Pancreas (tissue), 10 donors: ENCODE measurements around the gene ESPNL. TPM values are rescaled to one million over a fixed set of nuclear protein-coding genes. Genes with fewer than 3 reads are reported as not detected.

Source experiments
- ATAC-seq, 4 donors: fragments of 200-7000 bp; cut with Tn5 transposase; one replicate each; pipeline versions ENCODE4 v1.8.0 to v1.9.1; 2020; ENCODE audit warnings: mild to moderate bottlenecking in 4 of 4, moderate library complexity in 4 of 4
- DNase-seq, 6 donors: peaks; one replicate each; pipeline ENCODE4 v3.0.0-alpha.2; 2020
- FAIRE-seq: peaks from 2 replicates; lab custom pipeline; 2012; peaks lifted over from hg19 to GRCh38; lab: Jason Lieb, UNC
- H3K27ac ChIP-seq, 4 donors: fragments of 200-600 bp; sonication (generic); 1 replicate in 3 of 4; 2 replicates in 1 of 4; pipeline versions ENCODE4 v1.5.0 to v1.8.0; 2020
- H3K27me3 ChIP-seq, 4 donors: fragments of 200-600 bp; one replicate each; pipeline ENCODE4 v1.8.0; 2021
- H3K36me3 ChIP-seq, 3 donors: fragments of 200-600 bp; sonication (generic) in 1 of 3; one replicate each; pipeline versions ENCODE4 v1.5.0 to v1.8.0; 2020 to 2021
- H3K4me1 ChIP-seq, 3 donors: fragments of 200-600 bp; one replicate each; pipeline ENCODE4 v1.8.0; 2021
- H3K4me3 ChIP-seq, 4 donors: fragments of 200-600 bp; sonication (generic) in 2 of 4; one replicate each; pipeline versions ENCODE4 v1.5.0 to v1.8.0; 2020 to 2021
- H3K9me3 ChIP-seq, 4 donors: fragments of 200-600 bp; one replicate each; pipeline ENCODE4 v1.8.0; 2021
- WGBS, 2 donors: extraction: QIAGEN DNeasy Blood & Tissue Kit; methylation state at CpG; one replicate each; pipeline ENCODE4 v1.1.7; 2013; 5-methylcytosine and 5-hydroxymethylcytosine counted together
- intact Hi-C, 3 donors: fragments of 100-400 bp; cut with DNase I; formaldehyde crosslinking; loops; one replicate each; pipeline versions ENCODE4 v1.11.1 to v1.14.2; 2022
- polyA plus RNA-seq, 2 donors: library from polyadenylated mRNA; stranded (reverse); fragments of 200-250 nt; gene quantifications; one replicate each; pipeline ENCODE4 v1.2.3, GENCODE V29; 2013
- total RNA-seq, 6 donors: library from RNA; stranded (reverse); fragmentation: NEBNext Ultra II Directional in 4 of 6; extraction: Animal tissue kit (Norgen Biotek cat#: 25700) in 4 of 6; gene quantifications; one replicate each; pipeline versions ENCODE4 v1.2.1 to v1.2.4, GENCODE V29; 2021 to 2023
- TF ChIP-seq, protein P1 (sequence below), 4 donors: fragments of 200-600 bp; sonication (generic) in 3 of 4; IDR thresholded peaks; one replicate each; pipeline versions ENCODE4 v1.5.0 to v1.8.0; 2021; ENCODE audit warnings: antibody characterized with exemption in 4 of 4
- donor health status: healthy with polysubstance abuse.
- donor health status: DM: no; HTN: no; CAD: no; lungs with moderate emphysema.
- donor health status: DM: no; HTN: no; CAD: no.
- donor health status: control.
- donor health status: control.
- donor health status: Bipolar disorder and iron deficiency.
- donor health status: DM: yes; HTN: yes; CAD: no.
- donor health status: DM: no; HTN: no; CAD: no.
- donor health status: DM: no; HTN: no; CAD: no.
- donor health status: DM: yes; HTN: yes; CAD: no.

The ESPNL gene
- total and polyA plus RNA-seq, 8 donors, result 0.05 to 0.72 (median 0.25) TPM; not detected in 1

DNA sequence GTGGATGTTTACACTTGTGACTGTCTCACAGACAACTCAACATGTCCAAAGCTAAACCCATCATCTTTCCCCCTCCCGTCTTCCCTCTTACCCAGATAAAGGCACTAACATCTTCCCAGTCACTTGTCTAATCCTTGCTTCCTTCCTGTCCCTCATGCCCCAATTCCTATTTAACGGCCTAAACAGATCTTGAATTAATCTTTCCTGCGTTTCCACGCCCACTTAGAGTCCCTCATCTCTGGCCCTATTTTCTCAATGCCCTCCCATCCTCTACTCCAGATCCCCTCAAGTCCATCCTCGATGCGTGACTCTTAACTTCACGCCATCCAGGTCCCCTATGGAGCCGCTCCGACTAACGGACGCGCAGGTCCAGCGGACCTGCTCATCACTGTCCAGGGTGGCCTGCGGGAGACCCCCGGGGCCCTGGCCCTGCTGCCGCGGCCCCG lies 40.0 kb upstream of the ESPNL start:
- intact Hi-C loops, result no loop called here
- peak overlapping the region; percentile 74 to 87 (median 83) for H3K27ac ChIP-seq
- H3K4me1 ChIP-seq, result peaks cover 26 to 37% (median 32%) of the 10 kb centered on the region in 3 donors
- TF ChIP-seq, protein P1, sequence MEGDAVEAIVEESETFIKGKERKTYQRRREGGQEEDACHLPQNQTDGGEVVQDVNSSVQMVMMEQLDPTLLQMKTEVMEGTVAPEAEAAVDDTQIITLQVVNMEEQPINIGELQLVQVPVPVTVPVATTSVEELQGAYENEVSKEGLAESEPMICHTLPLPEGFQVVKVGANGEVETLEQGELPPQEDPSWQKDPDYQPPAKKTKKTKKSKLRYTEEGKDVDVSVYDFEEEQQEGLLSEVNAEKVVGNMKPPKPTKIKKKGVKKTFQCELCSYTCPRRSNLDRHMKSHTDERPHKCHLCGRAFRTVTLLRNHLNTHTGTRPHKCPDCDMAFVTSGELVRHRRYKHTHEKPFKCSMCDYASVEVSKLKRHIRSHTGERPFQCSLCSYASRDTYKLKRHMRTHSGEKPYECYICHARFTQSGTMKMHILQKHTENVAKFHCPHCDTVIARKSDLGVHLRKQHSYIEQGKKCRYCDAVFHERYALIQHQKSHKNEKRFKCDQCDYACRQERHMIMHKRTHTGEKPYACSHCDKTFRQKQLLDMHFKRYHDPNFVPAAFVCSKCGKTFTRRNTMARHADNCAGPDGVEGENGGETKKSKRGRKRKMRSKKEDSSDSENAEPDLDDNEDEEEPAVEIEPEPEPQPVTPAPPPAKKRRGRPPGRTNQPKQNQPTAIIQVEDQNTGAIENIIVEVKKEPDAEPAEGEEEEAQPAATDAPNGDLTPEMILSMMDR (IDR thresholded peaks at IDR 0.05), result no peak
- no peaks in the 10 kb centered on the region for H3K27me3 ChIP-seq
- H3K4me3 ChIP-seq, result peak overlapping the region; percentile 43 to 98 (median 92)
- no peak for FAIRE-seq
- no peak for DNase-seq
- no peak for ATAC-seq
- no peaks in the 10 kb centered on the region for H3K36me3 ChIP-seq
- WGBS, 2 donors, result 1 to 2% methylated on average over 18 of the region's 18 CpGs
- H3K9me3 ChIP-seq, result no peaks in the 10 kb centered on the region

DNA sequence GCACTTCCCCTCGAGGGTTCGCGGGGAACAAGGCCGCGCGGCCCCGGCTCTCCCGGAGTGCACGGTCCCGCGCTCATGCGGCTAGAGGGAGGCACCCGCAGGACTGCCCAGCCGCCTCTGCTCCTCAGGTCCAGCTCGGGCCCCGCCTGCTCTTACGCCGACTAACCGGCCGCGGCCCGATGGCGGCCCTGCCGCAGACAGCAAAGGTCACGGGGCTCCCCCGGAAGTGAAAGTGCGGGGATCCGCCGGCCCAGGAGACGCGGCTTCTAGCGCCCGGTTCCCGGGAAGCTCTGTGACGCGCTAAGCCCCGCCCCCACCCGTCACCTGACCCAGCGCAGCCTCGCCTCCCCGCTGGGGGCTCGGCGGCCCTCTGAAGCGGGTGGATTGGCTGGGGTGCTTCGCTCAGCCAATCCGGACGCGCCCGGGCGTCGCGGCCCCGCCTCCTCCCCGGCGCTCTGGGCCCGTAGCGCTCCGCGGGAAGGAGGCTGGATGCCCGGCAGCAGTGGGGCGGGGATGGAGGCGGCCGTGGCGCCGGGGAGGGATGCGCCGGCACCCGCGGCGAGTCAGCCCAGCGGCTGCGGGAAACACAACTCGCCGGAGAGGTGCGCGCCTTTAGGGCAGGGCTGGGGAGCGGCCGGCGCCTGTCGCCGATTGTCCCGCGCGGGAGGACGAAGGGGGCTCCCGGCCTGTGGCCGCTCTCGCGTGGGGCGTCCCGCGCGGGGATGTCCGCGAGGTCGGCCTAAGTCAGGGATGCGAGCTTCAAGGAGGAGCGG lies 39.4 kb upstream of the ESPNL start, which contains the start of gene SCLY:
TSS of gene SCLY (plus strand) at position 460 of the 773 bp plus-strand sequence. CDS start at position 514, 54 bp downstream.
- Histone ChIP-seq H3K36me3 (peaks cover 0 to under 1% (median 0%) of the 10 kb centered on the region in 3 donors), H3K4me1 (peaks cover 31 to 37% (median 35%) of the 10 kb centered on the region in 3 donors), H3K4me3 (peak within 1 kb of the TSS; percentile 69 to 98 (median 92)), H3K27ac (peak within 1 kb of the TSS; percentile 74 to 87 (median 83)), H3K9me3 (no peaks in the 10 kb centered on the region), H3K27me3 (no peaks in the 10 kb centered on the region)
- DNase-seq (peak; percentile 97 to 99 (median 98)), FAIRE-seq (no peak), ATAC-seq (peak; percentile 93 to 98 (median 96))
- 0 to 1% methylated on average over 66 to 98 of the region's 98 CpGs for WGBS, 2 donors
- intact Hi-C loops, result no loop called here
- TF ChIP-seq, protein P1 (IDR thresholded peaks at IDR 0.05), result no peak

DNA sequence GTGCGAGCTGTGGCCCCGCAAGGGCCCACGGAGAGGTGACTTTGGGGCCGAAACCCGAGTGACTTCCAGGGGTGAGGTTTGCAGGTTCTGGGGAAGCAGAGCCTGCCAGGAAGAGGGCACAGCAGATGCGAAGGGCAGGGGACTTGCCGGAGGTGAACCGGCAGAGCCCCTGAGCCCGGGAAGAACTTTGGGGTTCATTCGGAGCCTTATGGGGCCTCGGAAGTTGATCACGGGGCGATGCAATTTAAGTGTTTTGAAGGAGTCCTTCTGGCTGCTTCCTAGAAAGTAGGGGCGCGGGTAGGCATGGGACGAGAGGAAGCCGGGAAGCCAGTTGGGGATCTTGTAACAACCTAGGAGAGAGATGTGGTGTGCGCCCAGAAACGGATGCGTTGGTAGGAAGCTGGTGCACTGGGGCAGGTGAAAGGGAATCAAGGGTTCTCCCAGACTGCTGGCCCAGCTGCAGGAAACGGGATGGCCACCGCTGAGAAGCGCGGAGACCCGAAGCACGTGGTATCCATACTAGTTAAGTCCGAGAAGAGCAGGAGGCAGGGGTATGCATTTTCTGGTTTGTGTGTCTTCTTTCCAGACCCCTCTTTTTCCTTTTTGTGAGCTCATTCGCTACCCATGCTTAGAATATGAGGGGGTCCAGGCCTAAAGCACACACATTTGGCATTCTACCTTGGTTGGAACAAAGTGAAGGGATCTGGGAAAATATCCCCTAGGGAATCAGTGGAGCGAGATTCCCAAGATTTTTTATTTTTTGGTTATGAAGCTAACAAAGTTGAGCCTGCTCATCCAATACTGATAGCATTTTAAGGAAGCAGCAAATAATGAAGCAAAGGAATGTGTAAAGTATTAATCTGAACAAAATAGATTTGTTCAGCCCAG lies 38.6 kb upstream of the ESPNL start:
- FAIRE-seq, result no peak
- H3K27me3 ChIP-seq, result no peaks in the 10 kb centered on the region
- peak; percentile 16 to 26 (median 18) for ATAC-seq
- intact Hi-C loops, result no loop called here
- peak overlapping the region; percentile 69 to 98 (median 92) for H3K4me3 ChIP-seq
- H3K27ac ChIP-seq, result peak overlapping the region; percentile 74 to 87 (median 83)
- DNase-seq, result peak in 4 of 6 donors; percentile 27 to 50 (median 47)
- H3K9me3 ChIP-seq, result no peaks in the 10 kb centered on the region
- peaks cover 0 to 6% (median 0%) of the 10 kb centered on the region in 3 donors for H3K36me3 ChIP-seq
- 2% methylated on average over 29 of the region's 29 CpGs for WGBS, 2 donors
- TF ChIP-seq, protein P1 (IDR thresholded peaks at IDR 0.05), result no peak
- H3K4me1 ChIP-seq, result peaks cover 31 to 37% (median 35%) of the 10 kb centered on the region in 3 donors

DNA sequence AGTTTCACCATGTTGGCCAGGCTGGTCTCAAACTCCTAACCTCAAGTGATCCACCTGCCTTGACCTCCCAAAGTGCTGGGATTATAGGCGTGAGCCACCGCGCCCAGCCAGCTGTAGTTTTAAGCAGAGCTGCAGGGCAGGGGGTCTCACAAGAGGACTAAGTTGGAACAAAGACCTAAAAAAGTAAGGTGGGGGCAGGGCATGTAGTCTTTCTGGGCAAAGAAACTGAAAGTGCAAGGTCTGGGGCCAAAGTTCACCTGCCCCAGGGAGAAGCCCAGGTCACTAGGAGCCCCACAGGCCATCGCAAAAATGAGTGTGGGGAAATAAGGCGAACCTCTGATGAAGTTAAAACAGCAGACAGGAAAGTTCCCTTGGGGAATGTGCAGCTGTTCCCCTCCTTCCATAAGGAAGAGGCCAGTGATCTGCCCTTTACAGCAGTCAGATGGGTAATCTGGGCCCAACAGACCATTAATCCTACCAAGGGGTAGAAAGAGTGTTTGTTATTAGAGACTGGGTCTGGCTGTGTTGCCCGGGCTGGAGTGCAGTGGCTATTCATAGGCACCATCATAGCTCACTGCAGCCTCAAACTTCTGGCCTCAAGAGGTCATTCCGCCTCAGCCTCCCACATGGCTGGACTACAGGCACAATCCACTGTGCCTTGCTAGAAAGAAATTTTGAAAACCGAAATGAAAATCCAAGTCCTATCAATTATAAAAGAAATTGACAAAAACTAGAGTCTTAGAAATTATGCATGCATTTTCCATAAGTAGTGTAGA lies 36.5 kb upstream of the ESPNL start:
- Histone ChIP-seq H3K4me1 (peaks cover 31 to 37% (median 35%) of the 10 kb centered on the region in 3 donors), H3K9me3 (no peaks in the 10 kb centered on the region), H3K27ac (peak overlapping the region in 3 of 4 donors; percentile 44 to 79 (median 74)), H3K4me3 (peak overlapping the region in 1 of 4 donors; percentile 1), H3K36me3 (peaks cover 0 to 6% (median 0%) of the 10 kb centered on the region in 3 donors), H3K27me3 (no peaks in the 10 kb centered on the region)
- intact Hi-C loops, result no loop called here
- no peak for FAIRE-seq
- 78 to 79% methylated on average over 8 of the region's 8 CpGs for WGBS, 2 donors
- TF ChIP-seq, protein P1 (IDR thresholded peaks at IDR 0.05), result no peak
- ATAC-seq, result no peak
- peak in 1 of 6 donors; percentile 9 for DNase-seq
